ENCODE results near the gene PFKFB2.

The PFKFB2 gene

GRCh38 chr1:207026104-207026534 lies 27.0 kb upstream of the PFKFB2 start:
- peaks cover 0 to 52% (median 0%) of the 10 kb centered on the region in 3 experiments for H3K27me3 ChIP-seq (ENCODE audit: control insufficient read depth in 3 of 3, insufficient read depth in 3 of 3, low read depth in 1 of 3, low read length in 3 of 3)

GRCh38 chr1:207027206-207027777 lies 25.8 kb upstream of the PFKFB2 start:
- no CpG with 5 or more reads among the region's 18 CpGs for WGBS, 2 donors (ENCODE audit: extremely low coverage in 2 of 2, insufficient read length in 2 of 2, insufficient replicate concordance in 1 of 2)
- H3K4me2 ChIP-seq (ENCODE audit: insufficient read depth, low read length, poor library complexity, severe bottlenecking), result no peak overlapping the region
- no peak overlapping the region for H3K27ac ChIP-seq (replicated peaks; ENCODE audit: low read length)
- no peaks in the 10 kb centered on the region for H3K36me3 ChIP-seq (replicated peaks in 1 of 2; ENCODE audit: control insufficient read depth in 2 of 2, insufficient read depth in 2 of 2, low read length in 2 of 2)
- no peak for DNase-seq (ENCODE audit: low spot score)
- H2AK5ac ChIP-seq (ENCODE audit: low read depth, low read length), result peak overlapping the region; percentile 48
- H3K4me1 ChIP-seq (ENCODE audit: control insufficient read depth in 2 of 2, insufficient read depth in 1 of 2, low read depth in 1 of 2, low read length in 2 of 2), result peaks cover 8 to 10% of the 10 kb centered on the region in 2 donors
- H2BK120ac ChIP-seq (ENCODE audit: low read depth, low read length), result no peak overlapping the region
- H3K14ac ChIP-seq (ENCODE audit: low read length), result no peak overlapping the region
- H3K18ac ChIP-seq (ENCODE audit: low read length), result peak overlapping the region; percentile 57
- H4K91ac ChIP-seq (ENCODE audit: low read depth, low read length, poor library complexity), result no peak overlapping the region
- H2BK15ac ChIP-seq (ENCODE audit: low read length), result no peak overlapping the region
- no peak overlapping the region for H3K4me3 ChIP-seq (ENCODE audit: low read length in 2 of 2)
- H3K9ac ChIP-seq (ENCODE audit: low read depth, low read length, poor library complexity), result no peak overlapping the region
- H2BK5ac ChIP-seq (ENCODE audit: low read length), result no peak overlapping the region
- H2BK12ac ChIP-seq (ENCODE audit: low read length), result no peak overlapping the region
- no peaks in the 10 kb centered on the region for H3K79me1 ChIP-seq (ENCODE audit: low read depth, low read length)
- H3K4ac ChIP-seq (ENCODE audit: low read length), result no peak overlapping the region
- H4K8ac ChIP-seq (ENCODE audit: low read depth, low read length), result no peak overlapping the region
- no peak overlapping the region for H2AFZ ChIP-seq (ENCODE audit: low read length)
- H3K23ac ChIP-seq (ENCODE audit: low read depth, low read length, poor library complexity), result peak overlapping the region; percentile 71
- H3K9me3 ChIP-seq (replicated peaks in 1 of 2; ENCODE audit: control insufficient read depth in 2 of 2, insufficient read depth in 1 of 2, low read depth in 1 of 2, low read length in 2 of 2), result no peaks in the 10 kb centered on the region
- H3K27me3 ChIP-seq (ENCODE audit: control insufficient read depth in 3 of 3, insufficient read depth in 3 of 3, low read depth in 1 of 3, low read length in 3 of 3), result peaks cover 0 to 60% (median 0%) of the 10 kb centered on the region in 3 experiments

More at GRCh38 chr1:207026104-207026534, 27.0 kb upstream of the PFKFB2 start:
- peaks cover 8 to 9% of the 10 kb centered on the region in 2 donors for H3K4me1 ChIP-seq (ENCODE audit: control insufficient read depth in 2 of 2, insufficient read depth in 1 of 2, low read depth in 1 of 2, low read length in 2 of 2)
- no peak overlapping the region for H2BK15ac ChIP-seq (ENCODE audit: low read length)
- no peak overlapping the region for H3K14ac ChIP-seq (ENCODE audit: low read length)
- no peak overlapping the region for H2AFZ ChIP-seq (ENCODE audit: low read length)
- no peak overlapping the region for H3K9ac ChIP-seq (ENCODE audit: low read depth, low read length, poor library complexity)
- no peaks in the 10 kb centered on the region for H3K79me1 ChIP-seq (ENCODE audit: low read depth, low read length)
- no peak overlapping the region for H3K23ac ChIP-seq (ENCODE audit: low read depth, low read length, poor library complexity)
- H3K27ac ChIP-seq (replicated peaks; ENCODE audit: low read length), result no peak overlapping the region
- no CpG with 5 or more reads among the region's 4 CpGs for WGBS, 2 donors (ENCODE audit: extremely low coverage in 2 of 2, insufficient read length in 2 of 2, insufficient replicate concordance in 1 of 2)
- H3K36me3 ChIP-seq (replicated peaks in 1 of 2; ENCODE audit: control insufficient read depth in 2 of 2, insufficient read depth in 2 of 2, low read length in 2 of 2), result no peaks in the 10 kb centered on the region
- no peak overlapping the region for H3K18ac ChIP-seq (ENCODE audit: low read length)
- no peak overlapping the region for H3K4ac ChIP-seq (ENCODE audit: low read length)
- H3K9me3 ChIP-seq (replicated peaks in 1 of 2; ENCODE audit: control insufficient read depth in 2 of 2, insufficient read depth in 1 of 2, low read depth in 1 of 2, low read length in 2 of 2), result no peaks in the 10 kb centered on the region
- no peak overlapping the region for H3K4me2 ChIP-seq (ENCODE audit: insufficient read depth, low read length, poor library complexity, severe bottlenecking)
- no peak overlapping the region for H2BK5ac ChIP-seq (ENCODE audit: low read length)
- H4K91ac ChIP-seq (ENCODE audit: low read depth, low read length, poor library complexity), result no peak overlapping the region
- no peak overlapping the region for H2BK12ac ChIP-seq (ENCODE audit: low read length)
- DNase-seq (ENCODE audit: low spot score), result no peak
- H4K8ac ChIP-seq (ENCODE audit: low read depth, low read length), result no peak overlapping the region
- no peak overlapping the region for H3K4me3 ChIP-seq (ENCODE audit: low read length in 2 of 2)
- H2AK5ac ChIP-seq (ENCODE audit: low read depth, low read length), result no peak overlapping the region
- no peak overlapping the region for H2BK120ac ChIP-seq (ENCODE audit: low read depth, low read length)

DNA sequence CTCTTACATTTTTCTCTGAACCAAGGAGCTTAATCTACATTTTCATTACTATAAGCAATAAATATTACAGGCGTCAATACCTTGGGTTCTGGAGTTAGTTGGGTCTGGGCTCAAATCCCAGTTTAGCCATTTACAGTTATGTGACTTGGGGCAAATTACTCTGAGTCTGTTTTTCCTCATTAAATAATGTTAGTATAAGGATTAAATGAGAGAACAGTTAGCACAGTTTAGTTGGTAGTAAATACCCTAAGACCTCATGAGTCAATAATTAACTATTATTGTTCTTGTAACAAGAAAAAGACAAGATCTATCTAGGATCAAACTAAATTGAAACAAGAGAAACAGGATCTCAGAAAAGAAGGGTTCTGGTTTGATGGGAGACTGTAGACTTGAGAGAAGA lies 25.2 kb upstream of the PFKFB2 start:
- H3K4me2 ChIP-seq (ENCODE audit: insufficient read depth, low read length, poor library complexity, severe bottlenecking), result no peak overlapping the region
- H2BK120ac ChIP-seq (ENCODE audit: low read depth, low read length), result no peak overlapping the region
- no peak overlapping the region for H2AFZ ChIP-seq (ENCODE audit: low read length)
- no peak overlapping the region for H3K9ac ChIP-seq (ENCODE audit: low read depth, low read length, poor library complexity)
- no peak overlapping the region for H4K8ac ChIP-seq (ENCODE audit: low read depth, low read length)
- H2BK12ac ChIP-seq (ENCODE audit: low read length), result no peak overlapping the region
- no peak overlapping the region for H2BK5ac ChIP-seq (ENCODE audit: low read length)
- peaks cover 0 to 62% (median 0%) of the 10 kb centered on the region in 3 experiments for H3K27me3 ChIP-seq (ENCODE audit: control insufficient read depth in 3 of 3, insufficient read depth in 3 of 3, low read depth in 1 of 3, low read length in 3 of 3)
- H3K4me1 ChIP-seq (ENCODE audit: control insufficient read depth in 2 of 2, insufficient read depth in 1 of 2, low read depth in 1 of 2, low read length in 2 of 2), result peaks cover 8 to 13% of the 10 kb centered on the region in 2 donors
- H3K14ac ChIP-seq (ENCODE audit: low read length), result no peak overlapping the region
- H3K18ac ChIP-seq (ENCODE audit: low read length), result no peak overlapping the region
- H2BK15ac ChIP-seq (ENCODE audit: low read length), result no peak overlapping the region
- WGBS, 2 donors (ENCODE audit: extremely low coverage in 2 of 2, insufficient read length in 2 of 2, insufficient replicate concordance in 1 of 2), result no CpG with 5 or more reads among the region's 1 CpG
- H3K36me3 ChIP-seq (replicated peaks in 1 of 2; ENCODE audit: control insufficient read depth in 2 of 2, insufficient read depth in 2 of 2, low read length in 2 of 2), result no peaks in the 10 kb centered on the region
- no peaks in the 10 kb centered on the region for H3K79me1 ChIP-seq (ENCODE audit: low read depth, low read length)
- H3K4ac ChIP-seq (ENCODE audit: low read length), result no peak overlapping the region
- no peak overlapping the region for H3K23ac ChIP-seq (ENCODE audit: low read depth, low read length, poor library complexity)
- no peak overlapping the region for H3K27ac ChIP-seq (replicated peaks; ENCODE audit: low read length)
- H3K9me3 ChIP-seq (replicated peaks in 1 of 2; ENCODE audit: control insufficient read depth in 2 of 2, insufficient read depth in 1 of 2, low read depth in 1 of 2, low read length in 2 of 2), result no peaks in the 10 kb centered on the region
- H4K91ac ChIP-seq (ENCODE audit: low read depth, low read length, poor library complexity), result no peak overlapping the region
- DNase-seq (ENCODE audit: low spot score), result no peak
- no peak overlapping the region for H3K4me3 ChIP-seq (ENCODE audit: low read length in 2 of 2)
- H2AK5ac ChIP-seq (ENCODE audit: low read depth, low read length), result no peak overlapping the region

DNA sequence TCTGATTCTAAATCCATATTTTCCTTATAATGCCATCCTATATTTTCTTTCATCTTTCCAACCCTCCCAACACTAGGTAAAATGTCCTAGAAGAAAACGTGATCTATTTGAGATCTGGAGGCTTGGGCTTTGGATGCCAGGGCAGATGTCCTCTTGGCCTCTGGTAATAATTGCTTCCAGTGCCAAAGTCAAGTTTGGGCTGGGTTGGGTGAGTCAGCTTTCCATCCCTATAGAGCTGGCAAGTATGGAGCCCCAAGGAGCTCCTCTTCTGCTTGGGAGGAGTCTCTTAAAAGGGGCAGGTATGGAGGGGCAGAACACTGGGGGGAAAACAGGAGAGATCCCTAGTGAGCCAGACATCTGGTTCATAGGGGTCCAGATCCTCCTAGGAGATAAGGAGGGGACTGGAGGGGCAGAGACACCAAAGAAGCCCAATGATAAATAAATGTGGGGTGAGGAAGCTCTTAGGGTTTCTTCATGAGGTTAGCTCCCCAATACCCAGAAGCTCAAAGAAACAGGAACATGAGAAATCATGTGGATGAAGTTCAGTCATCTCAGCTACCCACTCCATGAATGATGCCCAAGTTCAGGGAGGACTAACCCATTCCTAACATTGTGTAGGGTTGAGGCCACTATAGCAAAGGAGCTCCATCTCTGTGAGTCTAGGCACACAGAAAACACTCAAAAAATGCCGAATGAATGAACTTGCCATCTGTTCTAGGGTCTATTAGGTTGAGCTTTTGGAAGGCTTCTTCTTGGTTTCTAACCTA lies 24.0 kb upstream of the PFKFB2 start:
- Histone ChIP-seq H2BK120ac (ENCODE audit: low read depth, low read length) (no peak overlapping the region), H2AFZ (ENCODE audit: low read length) (no peak overlapping the region), H3K9ac (ENCODE audit: low read depth, low read length, poor library complexity) (no peak overlapping the region), H3K36me3 (replicated peaks in 1 of 2; ENCODE audit: control insufficient read depth in 2 of 2, insufficient read depth in 2 of 2, low read length in 2 of 2) (no peaks in the 10 kb centered on the region), H4K8ac (ENCODE audit: low read depth, low read length) (no peak overlapping the region), H3K27me3 (ENCODE audit: control insufficient read depth in 3 of 3, insufficient read depth in 3 of 3, low read depth in 1 of 3, low read length in 3 of 3) (peaks cover 0 to 62% (median 0%) of the 10 kb centered on the region in 3 experiments), H2AK5ac (ENCODE audit: low read depth, low read length) (no peak overlapping the region), H4K91ac (ENCODE audit: low read depth, low read length, poor library complexity) (no peak overlapping the region), H3K9me3 (replicated peaks in 1 of 2; ENCODE audit: control insufficient read depth in 2 of 2, insufficient read depth in 1 of 2, low read depth in 1 of 2, low read length in 2 of 2) (no peaks in the 10 kb centered on the region), H3K4me2 (ENCODE audit: insufficient read depth, low read length, poor library complexity, severe bottlenecking) (no peak overlapping the region), H3K23ac (ENCODE audit: low read depth, low read length, poor library complexity) (no peak overlapping the region), H3K18ac (ENCODE audit: low read length) (no peak overlapping the region), H2BK5ac (ENCODE audit: low read length) (no peak overlapping the region), H3K4ac (ENCODE audit: low read length) (no peak overlapping the region), H3K14ac (ENCODE audit: low read length) (no peak overlapping the region), H2BK12ac (ENCODE audit: low read length) (no peak overlapping the region), H3K79me1 (ENCODE audit: low read depth, low read length) (no peaks in the 10 kb centered on the region), H3K27ac (replicated peaks; ENCODE audit: low read length) (no peak overlapping the region), H3K4me1 (ENCODE audit: control insufficient read depth in 2 of 2, insufficient read depth in 1 of 2, low read depth in 1 of 2, low read length in 2 of 2) (peaks cover 8 to 16% of the 10 kb centered on the region in 2 donors), H2BK15ac (ENCODE audit: low read length) (no peak overlapping the region), H3K4me3 (ENCODE audit: low read length in 2 of 2) (no peak overlapping the region)
- no CpG with 5 or more reads among the region's 2 CpGs for WGBS, 2 donors (ENCODE audit: extremely low coverage in 2 of 2, insufficient read length in 2 of 2, insufficient replicate concordance in 1 of 2)
- no peak for DNase-seq (ENCODE audit: low spot score)

All from neuronal stem cell (in vitro differentiated cells).